ENCODE data around the gene CELF1.

DNA sequence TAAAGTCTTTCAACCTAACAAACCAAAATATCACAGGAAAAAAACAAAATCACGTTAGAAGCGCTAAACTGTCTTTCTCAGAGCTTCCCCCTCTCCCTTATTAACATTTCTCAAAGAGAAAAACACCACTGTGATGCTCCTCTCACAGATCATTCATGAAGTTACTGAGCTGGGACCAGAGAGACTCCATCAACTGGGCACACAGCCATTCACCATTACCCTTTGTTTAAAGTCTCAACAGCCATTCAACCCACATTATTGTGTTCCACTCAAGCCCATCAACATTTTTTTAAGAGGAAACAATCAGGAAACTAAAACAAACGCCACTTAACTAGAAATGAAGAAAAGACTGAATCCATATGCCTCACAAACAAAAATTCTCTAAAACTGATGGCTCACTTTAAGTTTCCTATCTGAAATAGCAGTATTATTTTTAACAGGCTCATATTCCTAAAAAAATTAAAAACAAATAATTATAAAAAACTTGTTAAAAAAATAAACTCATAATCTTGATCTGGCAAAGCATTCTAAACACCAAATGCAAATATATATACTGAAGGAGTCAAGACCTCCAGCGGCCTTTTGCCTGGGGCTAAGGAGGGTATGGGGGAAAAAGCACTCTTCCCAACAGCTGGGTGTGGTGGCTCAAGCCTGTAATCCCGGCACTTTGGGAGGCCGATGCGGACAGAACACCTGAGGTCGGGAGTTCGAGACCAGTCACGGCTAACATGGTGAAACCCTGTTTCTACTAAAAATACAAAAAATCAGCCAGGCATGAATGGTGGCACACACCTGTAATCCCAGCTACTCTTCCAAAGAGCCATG lies 14.0 kb downstream of the CELF1 start:
- TF ChIP-seq, protein P1, sequence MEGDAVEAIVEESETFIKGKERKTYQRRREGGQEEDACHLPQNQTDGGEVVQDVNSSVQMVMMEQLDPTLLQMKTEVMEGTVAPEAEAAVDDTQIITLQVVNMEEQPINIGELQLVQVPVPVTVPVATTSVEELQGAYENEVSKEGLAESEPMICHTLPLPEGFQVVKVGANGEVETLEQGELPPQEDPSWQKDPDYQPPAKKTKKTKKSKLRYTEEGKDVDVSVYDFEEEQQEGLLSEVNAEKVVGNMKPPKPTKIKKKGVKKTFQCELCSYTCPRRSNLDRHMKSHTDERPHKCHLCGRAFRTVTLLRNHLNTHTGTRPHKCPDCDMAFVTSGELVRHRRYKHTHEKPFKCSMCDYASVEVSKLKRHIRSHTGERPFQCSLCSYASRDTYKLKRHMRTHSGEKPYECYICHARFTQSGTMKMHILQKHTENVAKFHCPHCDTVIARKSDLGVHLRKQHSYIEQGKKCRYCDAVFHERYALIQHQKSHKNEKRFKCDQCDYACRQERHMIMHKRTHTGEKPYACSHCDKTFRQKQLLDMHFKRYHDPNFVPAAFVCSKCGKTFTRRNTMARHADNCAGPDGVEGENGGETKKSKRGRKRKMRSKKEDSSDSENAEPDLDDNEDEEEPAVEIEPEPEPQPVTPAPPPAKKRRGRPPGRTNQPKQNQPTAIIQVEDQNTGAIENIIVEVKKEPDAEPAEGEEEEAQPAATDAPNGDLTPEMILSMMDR (conservative IDR thresholded peaks at IDR 0.05 in 1 of 2, IDR thresholded peaks at IDR 0.05 in 1 of 2; ENCODE audit: extremely low read depth in 1 of 2, insufficient read depth in 1 of 2, low read depth in 1 of 2, low read length in 2 of 2), result no peak
- TF ChIP-seq EZH2 (IDR thresholded peaks at IDR 0.05; ENCODE audit: borderline replicate concordance, low read length), result no peak

Measured in mammary epithelial cell (primary cell).